RPMI8226 (cell line): ENCODE data around the gene PRPH2.
"Not testable (repeated sequence)": the region's sequence is repeated elsewhere in the genome, so short reads cannot be mapped to it uniquely, and the experiment has no call there.

Experiments
- DNase-seq: peaks from one replicate; pipeline ENCODE4 v3.0.0-alpha.2; 2015

Gene PRPH2

DNA sequence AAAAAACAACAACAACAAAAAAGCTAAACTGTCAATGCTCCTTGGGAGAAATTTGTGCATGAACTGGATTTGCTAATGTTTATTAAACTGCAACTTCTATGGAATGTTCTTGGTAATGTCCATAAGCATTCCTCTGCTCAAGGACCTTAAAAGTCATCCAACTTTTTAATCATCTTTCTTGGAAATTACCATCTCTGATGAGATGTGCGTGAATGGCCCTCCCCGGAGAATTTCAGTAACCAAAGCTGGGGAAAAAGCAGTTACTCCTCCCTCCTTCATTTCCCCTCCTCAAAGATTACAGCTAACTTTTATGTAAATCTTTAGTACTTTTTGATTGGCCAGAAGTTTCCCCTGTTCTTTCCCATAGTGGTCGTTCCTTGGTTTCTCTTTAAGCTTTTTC lies 18.3 kb upstream of the PRPH2 start:
- DNase-seq, result no peak

DNA sequence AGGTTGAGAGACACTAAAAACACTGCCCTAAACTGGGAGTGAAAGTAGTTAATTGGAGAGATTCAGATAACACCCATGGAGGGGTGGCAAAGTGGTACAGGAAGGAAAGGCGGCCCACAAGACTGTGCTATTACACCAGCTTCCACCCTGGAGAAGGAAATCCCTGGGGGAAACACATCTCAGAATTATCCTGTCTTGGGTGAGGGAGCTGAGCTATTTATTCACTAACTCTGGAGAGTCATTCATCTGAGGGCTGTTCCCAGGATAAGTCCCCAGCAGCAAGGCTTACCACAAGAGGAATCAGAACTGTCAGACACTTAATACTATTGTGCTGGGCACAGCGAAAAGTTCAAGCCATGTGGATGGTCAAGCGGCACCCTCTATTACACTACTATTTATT lies 13.6 kb upstream of the PRPH2 start:
- DNase-seq, result no peak

DNA sequence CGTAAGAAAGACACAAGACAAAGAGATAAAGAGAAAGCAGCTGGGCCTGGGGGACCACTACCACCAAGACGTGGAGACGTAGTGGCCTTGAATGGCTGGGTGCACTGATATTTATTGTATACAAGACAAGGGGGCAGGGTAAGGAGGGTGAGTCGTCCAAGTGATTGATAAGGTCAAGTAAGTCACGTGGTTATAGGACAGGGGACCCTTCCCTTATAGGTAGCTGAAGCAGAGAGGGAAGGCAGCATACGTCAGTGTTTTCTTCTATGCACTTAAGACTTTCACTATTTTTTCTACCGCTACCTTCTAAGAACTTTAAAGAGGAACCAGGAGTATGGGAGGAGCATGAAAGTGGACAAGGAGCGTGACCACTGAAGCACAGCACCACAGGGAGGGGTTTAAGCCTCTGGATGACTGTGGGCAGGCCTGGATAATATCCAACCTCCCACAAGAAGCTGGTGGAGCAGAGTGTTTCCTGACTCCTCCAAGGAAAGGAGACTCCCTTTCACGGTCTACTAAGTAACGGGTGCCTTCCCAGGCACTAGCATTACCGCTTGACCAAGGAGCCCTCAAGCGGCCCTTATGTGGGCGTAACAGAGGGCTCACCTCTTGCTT lies 11.6 kb upstream of the PRPH2 start:
- DNase-seq, result not testable (repeated sequence)

DNA sequence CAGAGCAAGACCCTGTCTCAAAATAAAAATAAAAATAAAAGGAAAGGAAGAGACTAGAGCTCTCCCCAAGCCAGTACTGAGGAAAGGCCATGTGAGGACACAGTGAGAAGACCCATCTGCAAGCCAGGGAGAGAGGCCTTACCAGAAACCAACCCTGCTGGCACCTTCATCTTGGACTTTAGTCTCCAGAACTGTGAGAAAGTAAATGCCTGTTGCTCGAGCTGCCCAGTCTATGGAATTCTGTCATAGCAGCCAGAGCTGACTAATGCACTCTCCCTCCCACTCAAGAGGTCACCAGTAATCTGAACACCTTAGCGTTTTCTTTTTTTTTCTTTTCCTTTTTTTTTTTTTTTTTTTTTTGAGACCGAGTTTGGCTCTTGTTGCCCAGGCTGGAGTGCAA lies 7.3 kb upstream of the PRPH2 start:
- DNase-seq, result no peak

DNA sequence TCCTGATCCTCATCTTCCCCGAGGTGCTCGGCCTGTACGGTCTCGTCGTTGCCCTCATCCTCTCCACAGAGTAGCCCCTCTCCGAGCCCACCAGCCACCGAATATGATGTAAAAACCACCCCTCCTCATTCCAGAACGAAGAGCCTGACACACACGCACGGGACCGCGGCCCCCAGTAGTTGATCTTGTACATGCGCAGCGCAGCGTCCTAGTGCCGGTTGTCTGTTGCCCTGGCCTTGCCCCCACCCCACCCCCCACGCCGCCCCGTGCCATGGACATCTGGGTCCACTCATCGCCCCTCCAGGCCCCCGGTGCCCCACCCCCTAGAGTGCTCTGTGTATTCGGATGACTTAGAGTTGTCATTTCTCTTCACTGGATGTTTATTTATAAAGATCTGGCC lies 5.2 kb upstream of the PRPH2 start:
- no peak for DNase-seq

DNA sequence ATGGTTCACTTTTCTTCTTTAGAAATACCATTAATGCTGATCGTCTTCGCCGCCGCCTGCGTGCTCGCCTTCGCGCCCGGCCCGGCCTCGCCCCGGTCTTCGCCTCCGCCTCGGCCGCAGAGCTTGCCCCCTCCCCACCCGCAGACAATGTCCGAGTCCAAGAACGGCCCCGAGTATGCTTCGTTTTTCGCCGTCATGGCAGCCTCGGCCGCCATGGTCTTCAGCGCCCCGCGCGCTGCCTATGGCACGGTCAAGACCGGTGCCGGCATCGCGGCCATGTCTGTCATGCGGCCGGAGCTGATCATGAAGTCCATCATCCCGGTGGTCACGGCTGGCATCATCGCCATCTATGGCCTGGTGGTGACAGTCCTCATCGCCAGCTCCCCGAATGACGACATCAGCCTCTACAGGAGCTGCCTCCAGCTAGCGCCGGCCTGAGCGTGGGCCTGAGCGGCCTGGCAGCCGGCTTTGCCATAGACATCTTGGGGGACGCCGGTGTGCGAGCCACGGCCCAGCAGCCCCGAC lies 4.8 kb upstream of the PRPH2 start:
- no peak for DNase-seq

DNA sequence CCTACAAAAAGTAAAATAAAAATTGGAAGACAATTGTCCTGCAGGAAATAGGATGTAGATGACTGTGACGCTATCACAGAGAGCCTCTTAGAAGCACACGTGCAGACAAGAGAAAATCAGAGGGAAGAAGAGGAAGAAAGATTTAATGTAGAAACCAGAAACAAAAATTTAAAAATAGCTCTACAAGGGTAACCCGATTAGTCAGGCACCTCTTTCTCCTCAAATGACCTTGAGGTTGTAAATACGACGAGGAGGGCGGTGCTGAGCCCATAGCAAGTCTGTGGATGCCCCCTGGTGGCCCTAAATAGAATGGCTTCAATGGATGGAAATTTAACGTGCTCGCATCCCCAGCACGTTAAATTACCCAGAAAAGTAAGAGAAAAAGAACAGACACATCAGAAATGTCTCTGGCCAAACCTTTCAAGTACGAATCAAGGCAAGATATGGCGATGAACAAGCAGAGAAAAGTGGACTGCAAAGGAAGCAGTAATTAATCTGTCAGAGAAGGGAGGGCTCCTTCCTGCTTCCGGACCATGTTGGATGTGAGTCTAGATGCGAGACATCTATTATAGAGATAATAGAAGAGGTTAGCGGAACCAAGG lies 4.2 kb upstream of the PRPH2 start:
- DNase-seq, result peak; percentile 89

DNA sequence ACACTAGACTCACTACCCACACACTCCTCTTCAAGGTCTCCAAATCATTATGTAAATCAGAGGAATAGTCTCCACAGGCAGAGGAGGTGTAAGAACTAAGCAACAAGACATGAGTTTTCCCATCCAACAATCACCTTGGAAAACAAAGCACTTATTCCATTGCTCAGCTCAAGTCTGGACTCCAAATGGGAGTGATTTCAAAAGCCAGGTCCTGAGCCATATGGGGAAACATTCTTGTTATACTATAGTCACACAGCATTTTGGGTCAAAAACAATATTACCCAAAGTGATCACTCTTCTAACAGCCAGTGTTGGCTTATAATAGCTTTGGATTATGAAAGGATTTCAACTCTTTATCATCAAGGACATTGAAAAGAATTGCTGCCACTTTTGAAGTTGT lies 3.6 kb upstream of the PRPH2 start:
- DNase-seq, result no peak

DNA sequence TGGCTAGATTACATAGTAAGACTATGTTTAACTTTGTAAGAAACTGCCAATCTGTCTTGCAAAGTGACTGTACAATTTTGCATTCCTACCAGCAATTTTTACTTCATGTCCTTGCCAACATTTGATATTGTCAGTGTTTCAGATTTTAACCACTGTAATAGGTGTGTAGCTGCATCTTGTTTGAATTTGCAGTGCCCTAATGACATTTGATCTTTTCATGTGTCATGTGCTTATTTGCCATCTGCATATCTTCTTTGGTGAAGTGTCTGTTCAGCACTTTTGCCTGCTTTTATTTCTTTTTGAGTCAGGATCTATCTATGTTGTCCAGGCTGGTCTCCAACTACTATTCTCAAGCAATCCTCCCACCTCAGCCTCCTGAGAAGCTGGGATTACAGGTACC lies 2.4 kb upstream of the PRPH2 start:
- no peak for DNase-seq

DNA sequence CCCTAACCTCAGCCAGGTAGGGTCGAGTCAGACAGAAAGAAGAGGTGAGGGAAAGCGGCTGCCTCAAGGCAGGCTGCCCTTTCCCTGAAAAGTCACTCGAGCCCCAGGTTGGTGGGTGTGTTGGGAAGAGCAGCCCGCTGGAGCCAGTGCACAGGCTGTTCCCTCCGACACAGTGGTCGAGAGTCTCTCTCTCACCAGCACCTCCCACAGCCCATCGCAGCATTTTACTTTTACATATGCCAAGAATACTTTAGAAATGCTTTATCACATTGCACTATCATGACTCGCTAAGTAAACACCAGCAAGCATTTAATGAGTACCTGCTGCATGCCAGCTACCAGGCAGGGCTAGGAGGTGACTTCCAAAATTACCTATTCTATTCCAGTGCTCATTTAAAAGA lies 1.7 kb downstream of the PRPH2 start:
- no peak for DNase-seq

DNA sequence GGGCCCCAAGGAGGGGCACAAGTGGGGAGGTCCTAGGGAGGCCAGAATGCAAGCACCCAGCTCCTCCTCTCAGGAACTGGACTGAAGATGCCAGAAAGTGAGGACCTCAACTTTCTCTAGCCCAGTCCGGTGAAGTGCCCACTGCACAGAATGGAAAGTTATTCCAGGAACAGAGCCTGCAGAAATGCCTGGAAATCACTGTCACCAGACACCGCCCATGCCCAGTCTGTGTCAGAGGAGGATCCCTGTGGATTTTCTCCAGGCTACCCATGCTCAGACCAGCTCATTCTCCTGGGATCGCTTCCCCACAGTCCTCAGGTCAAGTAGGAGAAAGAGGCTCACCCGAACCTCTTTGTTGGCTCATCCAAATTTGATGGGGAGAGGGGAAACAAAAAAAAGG lies 6.5 kb downstream of the PRPH2 start:
- no peak for DNase-seq

DNA sequence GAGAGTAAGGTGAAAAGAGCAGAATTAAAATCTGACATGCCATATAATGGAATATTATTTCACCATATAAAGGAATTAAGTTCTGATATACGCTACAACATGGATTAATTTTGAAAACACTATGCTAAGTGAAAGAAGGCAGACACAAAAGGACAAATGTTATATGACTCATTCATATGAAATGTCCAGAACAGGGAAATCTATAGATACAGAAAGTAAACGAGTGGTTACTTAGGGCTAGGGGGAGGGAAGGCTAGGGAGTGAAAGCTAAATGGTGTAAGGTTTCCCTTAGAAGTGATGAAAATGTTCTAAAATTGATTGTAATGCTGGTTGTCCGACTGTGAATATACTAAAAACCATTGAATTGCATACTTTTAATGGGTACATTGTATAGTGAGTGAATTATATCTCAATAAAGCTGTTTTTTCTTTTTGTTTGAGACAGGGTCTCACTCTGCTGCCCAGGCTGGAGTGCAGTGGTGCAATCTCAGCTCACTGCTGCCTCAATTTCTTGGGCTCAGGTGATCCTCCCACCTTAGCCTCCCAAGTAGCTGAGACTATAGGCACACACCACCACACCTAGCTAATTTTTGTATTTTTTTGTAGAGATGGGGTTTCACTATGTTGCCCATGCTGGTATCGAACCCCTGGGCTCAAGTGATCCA lies 8.2 kb downstream of the PRPH2 start:
- no peak for DNase-seq

DNA sequence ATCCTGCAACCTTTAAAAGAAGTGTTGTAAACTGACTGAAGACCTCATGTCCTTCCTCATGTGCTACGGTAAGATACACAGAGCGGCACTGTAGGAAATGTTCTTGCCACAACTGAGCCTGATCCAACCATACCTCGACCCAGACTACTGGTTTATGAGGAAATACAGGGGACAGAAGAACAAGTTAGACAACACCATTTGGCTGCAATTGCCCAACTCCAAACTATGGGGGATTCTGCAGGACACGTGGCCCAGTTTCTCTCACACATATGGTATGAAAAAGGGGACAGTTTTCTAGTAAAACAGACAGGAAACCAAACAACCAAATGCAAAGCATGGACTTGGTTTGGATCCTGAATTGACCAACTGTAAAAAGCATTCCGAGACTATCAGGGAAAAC lies 10.5 kb downstream of the PRPH2 start:
- no peak for DNase-seq

DNA sequence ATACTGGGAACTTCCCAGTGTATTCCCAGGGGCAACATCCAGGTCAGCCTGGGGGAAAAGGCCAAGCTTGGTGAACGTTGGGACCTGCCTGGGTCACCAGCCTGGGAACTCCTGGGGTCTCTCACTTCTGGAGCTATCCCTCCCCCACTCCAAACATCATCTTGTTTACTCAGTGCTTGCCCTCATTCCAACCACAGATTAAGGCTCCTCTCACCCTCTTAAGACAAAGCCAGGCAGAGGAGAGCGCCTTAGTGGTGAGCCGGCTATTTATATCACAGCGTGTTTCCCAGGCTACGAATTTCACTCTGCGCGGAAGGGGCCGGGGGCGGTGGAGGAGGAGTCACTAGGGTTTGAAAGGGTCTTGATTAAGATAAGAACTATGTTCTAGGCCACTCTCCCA lies 12.1 kb downstream of the PRPH2 start:
- no peak for DNase-seq

DNA sequence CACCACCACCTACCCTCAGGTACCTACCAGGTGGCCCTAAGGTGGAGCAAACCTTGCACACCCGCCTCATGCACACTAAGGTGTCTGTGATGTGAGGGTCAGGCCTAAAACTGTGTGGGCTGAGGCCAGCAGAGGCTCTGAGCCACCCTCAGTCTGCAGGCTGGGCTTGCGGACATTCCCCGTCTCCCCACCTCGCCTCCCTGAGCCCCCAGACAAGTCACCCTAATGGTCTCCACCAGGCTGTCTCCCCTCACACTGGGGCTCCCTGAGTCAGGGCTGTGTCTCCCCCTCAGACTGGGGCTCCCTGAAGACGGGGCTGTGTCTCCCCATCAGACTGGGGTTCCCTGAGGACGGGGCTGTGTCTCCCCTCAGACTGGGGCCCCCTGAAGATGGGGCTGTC lies 12.5 kb downstream of the PRPH2 start:
- no peak for DNase-seq

DNA sequence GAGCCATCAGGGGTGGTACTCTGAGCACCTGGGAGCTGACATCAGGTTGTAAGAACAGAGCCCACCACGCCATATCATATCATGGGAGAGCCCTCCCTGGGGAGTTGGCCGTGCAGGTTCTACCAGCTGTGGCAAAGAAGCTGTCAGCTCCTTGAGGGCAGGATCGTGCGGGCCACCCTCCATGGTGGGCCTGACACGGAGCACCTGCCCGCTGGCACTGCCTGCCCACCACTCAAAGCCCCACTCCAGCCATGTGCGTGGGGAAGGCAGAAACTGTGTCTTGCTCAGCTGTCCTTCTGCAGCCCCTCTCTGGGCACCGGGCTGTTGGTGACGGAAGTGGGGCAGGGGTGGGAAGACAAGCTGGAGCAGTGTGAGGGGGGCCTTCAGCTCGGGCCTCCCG lies 14.3 kb downstream of the PRPH2 start:
- DNase-seq, result no peak

DNA sequence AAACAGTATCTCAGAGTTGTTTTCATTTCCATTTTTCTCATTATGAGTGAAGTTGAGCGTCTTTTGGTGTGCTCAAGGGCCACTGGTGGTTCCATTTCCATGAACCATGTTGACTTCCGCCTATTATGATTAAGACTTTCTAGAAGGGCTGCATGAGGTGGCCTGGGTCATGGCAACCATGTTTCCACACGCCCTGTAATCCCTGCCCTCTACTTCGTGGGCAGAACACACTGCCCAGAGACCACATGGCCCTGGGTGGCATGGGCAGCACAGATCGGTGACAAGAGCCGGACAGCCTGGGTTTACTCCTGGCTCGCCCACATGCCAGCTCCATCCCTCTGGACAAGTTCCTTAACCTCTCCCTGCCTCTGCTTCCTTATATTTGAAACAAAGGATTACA lies 14.8 kb downstream of the PRPH2 start:
- no peak for DNase-seq

DNA sequence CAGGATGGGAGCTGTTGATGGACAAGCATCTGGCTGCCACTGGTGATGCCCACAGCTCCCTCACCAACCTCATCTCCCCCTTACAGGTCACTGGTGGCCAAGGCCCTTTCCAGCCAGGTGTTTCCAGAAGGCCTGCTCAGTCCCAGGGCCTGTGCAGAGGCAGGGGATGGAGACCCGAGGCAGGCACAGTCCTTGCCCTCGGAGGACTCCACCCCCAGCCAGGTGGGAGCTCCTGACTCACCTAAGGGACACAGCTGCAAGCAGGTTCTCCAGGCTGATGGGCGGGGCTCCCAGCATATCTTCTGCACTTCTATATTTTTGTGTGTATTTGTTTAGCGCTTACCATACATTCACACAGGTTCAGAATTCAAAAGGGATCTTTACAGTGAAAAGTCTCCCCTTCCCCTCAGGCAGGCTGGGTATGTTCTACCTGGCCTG lies 17.4 kb downstream of the PRPH2 start:
- peak; percentile 25 for DNase-seq

DNA sequence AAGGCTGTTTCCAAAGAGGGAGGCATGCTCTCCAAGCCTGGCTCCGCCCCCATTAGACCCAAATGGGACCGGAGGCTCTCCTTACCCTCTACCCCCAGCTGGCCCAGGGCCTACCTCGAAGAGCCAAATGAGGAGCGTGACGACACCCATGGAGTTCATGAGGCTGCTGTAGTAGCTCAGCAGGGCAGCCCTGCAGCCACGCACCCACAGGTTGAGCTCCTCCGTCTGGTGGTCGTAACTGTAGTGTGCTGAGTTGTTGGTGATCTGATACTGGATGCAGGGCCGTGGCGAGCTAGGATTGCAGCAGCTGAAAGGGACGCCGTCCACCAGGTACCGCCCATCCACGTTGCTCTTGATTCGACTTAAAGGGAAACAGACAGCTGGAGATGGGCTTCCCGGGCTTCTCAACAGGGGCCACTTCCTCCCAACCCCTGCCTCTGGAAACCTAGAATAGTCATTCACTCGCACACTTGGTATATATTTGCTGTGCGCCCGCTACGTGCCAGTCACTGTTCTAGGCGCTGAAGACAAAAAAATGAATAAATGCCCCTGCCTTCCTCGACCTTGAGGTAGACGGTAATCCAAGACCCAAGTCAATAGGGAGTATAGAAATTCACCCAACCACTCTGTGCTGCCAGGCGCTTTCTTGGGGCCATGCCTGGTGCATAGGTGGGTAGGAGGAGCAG lies 18.0 kb downstream of the PRPH2 start:
- no peak for DNase-seq

DNA sequence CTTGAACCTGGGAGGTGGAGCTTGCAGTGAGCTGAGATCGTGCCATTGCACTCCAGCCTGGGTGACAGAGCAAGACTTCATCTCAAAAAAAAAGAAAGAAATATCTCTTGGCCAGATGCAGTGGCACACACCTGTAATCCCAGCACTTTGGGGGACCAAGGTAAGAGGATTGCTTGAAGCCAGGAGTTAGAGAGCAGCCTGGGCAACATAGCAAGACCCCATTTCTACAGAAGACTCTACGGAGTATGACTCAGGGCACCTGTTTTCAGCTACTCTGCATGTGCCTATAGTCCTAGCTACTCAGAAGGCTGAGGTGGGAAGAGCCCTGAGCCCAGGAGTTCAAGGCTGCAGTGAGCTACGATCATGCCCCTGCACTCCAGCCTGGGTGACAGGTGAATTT lies 19.6 kb downstream of the PRPH2 start:
- DNase-seq, result not testable (repeated sequence)

DNA sequence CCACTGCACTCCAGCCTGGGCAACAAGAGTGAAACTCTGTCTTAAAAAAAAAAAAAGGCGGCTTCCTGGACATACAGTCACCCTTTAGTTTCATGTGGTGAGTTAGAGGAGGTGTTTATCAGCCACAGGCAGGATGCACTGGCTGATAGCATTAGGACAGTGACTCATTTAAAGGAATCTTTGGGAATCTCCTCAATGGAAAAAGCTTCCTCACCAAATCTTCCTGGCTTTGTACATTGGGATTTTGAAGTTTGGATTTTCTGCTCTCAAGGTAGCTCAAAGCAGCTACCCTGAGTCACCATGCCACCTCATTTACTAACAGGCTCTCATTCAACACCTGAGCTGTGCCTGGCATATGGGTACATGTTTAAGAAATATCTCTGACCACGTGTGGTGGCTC lies 20.2 kb downstream of the PRPH2 start:
- DNase-seq, result no peak

DNA sequence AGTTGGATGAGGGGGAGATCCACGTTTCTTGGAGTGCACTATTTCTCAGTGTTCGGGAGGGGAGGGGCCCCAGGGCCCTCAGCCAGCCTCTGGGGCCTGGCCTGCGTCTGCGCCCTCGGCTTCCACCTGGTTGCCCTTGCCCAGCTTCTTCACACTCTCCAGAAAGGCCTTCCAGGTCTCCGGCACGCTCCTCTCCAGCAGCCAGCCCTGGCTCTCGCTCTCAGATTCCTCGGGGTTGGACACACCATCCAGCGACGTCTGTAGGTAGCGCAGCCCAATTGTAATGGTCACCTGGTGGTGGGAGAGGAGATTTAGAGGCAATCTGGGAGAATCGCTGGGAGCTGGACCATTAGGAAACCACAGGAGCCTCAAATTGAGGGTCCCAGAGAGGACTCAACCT lies 24.2 kb downstream of the PRPH2 start:
- no peak for DNase-seq

DNA sequence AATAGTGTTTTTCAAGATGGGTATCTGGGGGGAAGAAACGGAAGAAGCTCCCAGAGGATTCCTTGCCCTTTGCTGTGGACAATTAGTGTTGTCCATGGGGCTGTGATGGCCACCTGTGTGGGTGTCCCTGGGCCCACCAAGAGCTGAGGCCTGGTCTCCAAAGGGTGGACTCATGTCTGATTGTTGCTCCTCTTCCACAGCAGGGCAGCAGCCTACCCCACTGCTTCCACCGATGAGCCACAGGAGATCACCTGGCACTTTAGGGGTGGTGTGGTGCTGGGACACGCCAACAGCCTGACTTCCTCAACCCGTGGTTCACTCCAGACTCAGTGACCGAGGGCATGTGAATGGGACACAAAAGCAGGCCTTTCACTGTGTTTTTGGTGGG lies 25.1 kb downstream of the PRPH2 start:
- DNase-seq, result no peak
